Dedifferentiated amniotic fluid mesenchymal stem cell (primary cell): Measurements from ENCODE around the gene MPO.

Experiments used
- DNase-seq: peaks from one replicate; pipeline ENCODE4 v3.0.0-alpha.2; 2016; ENCODE audit errors: extremely low spot score

Gene MPO

DNA sequence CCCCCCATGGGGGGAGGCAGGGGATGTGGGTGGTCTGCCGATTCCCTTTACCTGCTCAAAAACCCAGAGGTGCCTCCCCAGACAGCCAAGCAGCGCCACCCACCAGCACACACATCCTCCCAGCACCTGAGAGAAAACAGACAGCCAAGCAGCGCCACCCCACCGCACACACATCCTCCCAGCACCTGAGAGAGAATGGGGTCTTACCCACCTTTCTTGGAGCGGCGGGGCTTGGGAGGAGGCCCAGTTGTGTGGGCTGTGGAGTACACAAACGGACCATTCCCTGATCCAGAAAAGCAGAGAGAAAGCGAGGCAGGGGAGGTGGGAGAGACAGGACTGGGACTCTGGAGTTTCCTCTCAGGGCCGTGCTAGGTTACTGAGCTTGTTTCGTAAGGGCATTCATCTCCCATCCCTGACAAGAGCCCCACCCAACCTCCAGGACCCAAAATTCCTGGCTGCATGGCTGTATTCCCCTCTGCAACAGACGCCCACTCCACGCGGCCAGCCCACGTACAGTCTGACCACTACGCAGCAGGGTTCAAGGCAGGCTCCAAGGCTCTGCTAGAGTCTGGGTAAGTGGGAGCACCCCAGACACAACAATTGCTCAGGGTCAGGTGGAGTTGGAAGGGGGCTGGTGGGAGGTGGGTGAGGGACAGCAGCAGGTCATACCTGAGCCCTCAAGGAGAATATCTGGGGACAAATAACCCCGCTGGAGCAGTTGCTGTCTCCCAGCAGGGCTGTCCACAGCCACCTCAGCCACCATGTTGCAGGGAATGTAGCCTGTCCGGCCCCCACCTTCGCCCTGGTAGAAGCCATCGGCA lies 25.6 kb upstream of the MPO start:
- DNase-seq = no peak

DNA sequence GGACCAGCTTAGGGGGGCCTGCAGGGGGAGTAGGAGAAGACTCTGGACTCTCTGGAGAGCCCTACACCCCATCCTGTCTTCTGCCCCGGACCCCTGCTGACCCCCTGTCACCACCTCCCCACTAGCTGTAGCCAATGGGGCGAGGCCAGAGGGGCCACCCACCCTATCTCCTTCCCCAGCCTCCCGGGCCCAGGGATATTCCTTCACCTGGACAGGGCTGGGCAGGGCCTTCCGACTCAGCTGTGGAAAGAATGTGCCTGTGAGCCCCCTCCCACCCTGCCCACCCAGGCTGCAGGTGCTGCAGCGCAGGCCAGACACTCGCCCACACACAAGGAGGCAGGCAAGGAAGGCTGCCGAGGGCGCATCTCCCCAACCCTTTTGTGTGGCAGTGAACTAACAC lies 24.9 kb upstream of the MPO start:
- DNase-seq = no peak

DNA sequence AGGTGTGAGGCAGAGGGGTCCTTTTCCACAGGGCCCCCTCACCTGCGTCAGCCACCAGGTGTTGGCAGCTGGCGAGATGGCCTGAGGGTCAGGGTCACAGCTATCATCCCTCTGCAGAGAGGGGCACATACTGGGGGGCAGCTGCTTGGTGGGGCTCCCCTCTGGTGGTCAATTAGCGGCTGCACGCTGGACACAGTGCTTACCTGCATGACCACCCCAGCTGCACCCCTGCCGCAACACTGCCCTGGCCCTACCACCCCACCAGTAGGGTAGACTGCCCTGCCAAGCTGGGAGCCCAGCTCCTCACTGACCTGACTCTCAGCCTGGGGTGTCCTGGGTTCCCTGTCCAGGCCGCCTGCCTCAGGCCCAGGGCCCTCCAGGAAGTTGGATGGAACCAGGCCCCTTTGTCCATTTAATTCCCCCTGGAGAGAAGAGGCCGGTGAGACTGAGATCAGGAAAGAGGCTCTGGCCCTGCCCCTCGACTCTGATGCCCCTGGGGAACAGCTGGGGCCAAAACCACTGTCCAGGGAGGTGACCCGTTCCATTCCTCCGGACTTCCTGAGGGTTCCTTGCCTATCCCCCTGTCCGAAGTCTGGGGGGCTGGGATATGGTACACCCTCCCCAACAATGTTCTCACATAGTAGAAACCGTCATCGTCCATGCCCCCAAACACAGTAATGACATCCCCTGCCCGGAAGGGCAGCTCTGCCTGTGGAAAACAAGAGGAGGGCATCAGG lies 24.2 kb upstream of the MPO start:
- DNase-seq = no peak

DNA sequence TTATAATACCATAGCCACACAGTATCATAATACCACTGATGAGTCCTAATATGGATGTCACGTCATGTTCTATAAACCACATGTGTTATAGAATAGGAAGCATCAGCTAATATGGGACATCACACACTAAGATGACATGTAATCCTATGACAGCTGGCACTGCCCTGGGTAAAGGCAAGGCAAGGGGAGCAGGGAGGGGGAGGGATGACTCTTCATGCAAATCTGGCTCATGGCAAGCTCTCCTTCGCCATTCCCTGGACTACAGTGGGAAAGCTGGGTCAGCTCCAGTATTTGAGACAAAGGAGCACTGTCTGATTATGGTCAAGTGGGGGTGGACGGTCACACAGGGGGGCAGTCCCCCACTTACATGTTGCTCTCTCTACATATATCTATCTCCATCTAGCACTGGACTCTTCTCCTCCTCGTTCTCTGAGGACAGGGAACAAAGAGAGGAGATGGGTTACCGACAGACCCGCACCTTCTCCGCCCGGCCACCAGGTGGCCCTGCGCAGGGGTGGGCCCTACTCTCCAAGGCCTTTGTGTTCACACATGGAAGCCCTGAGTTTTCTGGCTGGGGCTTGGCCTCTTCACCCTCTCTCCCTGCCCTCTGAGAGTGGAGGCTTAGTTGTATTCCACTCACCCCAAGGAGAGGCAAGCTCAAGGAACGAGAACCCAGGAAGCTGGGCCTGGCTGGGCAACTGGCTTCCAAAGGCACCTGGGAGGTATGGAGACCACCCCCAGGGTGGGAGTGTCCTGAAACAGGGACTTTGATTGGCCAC lies 23.4 kb upstream of the MPO start:
- no peak for DNase-seq

DNA sequence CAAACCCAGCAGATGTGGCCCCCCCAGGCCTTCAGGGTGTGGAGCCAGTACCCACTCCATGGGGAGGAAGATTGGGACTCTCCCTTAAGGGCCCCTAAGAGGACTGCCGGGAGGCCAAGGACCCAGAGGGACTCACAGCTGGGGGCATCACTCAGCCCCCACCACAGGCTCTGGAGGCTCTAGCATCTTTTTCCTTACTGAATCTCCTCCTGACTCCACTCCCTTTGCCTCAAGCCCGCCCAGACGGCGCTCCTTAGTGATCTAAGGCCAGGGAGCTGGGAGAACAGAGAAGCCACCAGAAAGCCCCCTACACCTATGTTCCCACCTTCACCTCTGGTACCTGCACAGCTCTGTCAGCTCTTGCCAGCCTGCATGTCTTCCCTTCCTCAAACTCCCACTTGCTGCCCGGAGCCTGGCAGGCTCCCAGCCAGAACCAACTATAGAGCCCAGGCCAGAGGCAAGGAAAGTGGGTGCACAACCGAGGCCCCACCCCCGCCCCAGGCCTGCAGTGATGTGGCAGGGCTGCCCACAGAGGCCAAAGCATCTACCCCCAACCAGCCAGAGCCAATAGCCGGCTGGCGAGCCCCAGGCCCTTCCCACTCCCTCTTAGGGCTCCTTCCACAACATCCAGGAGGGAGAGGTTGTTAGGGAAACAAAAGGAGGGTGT lies 22.3 kb upstream of the MPO start:
- DNase-seq = no peak

DNA sequence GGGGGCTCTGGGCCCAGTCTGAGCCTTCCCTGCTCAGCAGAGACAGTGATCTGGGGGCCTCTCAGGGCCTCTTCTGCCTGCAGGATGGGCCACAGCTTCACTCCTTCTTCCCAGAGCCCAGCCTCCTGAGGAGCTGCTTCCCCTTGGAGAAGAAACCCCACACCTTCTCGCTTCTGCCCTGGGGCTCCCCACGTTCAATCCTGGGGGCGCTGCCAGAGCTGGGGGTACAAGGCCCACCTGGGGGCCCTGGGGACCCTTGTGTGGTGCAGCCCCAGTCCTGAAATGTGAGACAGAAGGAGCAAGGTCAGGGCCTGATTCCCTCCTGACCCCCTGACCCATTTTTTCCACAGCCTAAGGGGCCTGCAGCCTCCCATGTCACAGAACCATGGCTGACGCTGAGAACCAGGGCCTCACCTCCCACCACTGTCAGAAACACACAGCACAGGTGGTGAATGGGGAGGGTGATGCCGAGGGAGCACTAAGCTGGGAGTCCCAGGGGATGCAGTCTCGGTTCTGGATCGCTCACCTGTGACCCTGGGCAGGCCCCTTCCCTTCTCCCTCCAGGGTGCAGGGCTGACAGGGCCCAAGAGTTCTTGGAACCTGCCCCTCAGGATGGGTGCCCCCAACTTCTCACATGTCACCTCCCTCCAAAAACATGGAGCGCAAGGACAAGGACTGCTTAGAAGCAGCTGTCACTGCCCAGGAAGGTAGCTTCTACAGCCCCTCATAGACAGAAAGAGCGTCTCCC lies 21.6 kb upstream of the MPO start:
- DNase-seq = no peak

DNA sequence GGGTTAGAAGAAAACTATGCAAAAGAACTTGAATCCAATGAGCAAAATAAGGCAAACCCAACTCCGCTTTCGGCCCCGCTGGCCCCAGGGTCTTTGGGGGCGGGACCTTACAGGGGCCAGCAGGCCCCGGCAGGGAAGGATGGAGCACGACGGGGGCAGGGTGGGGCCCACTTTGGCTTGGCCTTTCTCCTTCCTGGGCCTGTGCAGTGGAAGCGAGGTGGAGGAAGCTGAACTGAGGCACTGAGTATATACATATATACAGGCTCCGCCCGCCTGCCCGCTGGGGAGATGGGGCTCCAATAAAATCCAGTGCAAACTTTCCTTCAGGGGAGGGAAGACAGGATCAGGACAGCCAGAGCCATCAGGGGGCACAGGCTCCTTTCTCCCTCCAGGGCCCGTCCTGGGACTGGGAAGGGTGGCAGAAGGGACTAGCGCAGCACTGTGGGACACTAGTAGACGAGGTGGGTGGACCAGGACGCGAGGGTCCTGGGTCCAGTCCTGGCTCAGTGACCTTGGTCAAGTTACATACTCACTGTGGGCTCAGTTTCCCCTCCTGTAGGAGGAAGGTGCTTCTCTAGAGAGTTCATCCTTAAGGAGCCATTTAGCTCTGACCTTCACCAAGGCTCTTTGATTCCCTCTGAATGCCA lies 20.9 kb upstream of the MPO start:
- no peak for DNase-seq

DNA sequence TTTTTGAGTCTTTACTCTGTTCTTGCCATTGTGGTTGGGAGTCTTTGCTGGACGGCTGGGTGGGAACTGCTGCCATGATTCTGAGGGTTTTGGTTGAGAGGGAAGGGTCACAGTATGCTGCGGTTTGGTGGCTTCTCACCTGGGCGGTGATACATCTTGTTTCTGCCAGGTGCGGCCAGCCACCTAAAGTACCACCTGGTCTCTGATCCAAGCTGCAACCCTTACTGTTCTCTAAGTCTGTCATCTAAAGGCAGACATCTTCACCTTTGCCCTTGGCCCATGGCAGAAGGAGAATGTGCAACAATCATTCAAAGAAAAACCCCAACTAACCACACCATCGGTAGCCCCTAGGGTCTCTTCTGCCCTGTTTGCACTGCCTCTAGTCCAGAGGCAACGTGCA lies 19.6 kb upstream of the MPO start:
- DNase-seq = no peak

DNA sequence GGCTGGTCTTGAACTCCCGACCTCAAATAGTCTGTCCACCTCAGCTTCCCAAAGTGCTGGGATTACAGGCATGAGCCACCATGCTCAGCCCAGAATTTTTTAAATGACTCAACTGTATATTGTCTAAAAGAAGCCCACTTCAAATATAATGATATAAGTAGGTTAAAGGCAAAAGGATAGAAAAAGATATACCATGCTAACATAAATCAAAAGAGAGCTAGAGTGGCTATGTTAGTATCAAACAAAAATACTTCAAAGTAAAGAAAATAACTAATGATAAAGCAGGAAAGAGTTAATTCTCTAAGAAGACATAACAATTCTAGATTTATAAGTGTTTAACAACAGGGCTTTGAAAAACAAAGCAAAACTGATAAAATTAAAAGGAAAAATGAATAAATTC lies 13.3 kb upstream of the MPO start:
- no peak for DNase-seq

DNA sequence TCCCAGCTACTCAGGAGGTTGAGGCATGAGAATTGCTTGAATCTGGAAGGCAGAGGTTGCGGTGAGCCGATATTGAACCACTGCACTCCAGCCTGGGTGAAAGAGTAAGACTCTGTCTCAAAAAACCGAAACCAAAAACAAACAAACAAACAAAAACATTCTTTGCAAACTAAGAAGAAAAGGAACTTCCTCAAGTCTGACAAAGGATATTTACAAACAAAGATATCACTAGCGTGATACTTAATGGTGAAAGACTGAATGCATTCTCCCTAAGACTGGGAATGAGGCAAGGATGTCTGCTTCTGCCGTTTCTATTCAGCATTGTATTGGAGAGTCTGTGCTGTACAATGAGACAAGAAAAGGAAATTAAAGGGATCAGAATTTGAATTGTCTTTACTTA lies 10.5 kb upstream of the MPO start:
- no peak for DNase-seq

DNA sequence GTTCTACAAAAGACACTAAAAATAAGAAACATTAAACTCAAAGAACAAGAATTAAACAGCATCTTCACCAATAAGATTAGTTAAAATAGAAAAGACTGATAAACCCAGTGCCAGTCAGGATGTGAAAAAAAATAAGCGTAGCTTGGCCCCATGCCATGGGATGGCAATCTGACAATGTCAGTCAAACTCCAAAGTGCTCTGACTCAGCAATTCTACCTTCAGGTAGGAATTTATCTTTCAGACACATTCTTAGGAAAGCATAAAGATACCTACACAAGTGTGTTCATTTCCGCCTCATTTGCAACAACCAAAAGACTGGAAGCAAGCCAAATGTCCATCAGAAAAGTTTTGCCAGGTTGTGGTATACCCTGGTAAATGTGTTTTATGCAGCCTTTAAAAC lies 9.1 kb upstream of the MPO start:
- no peak for DNase-seq

DNA sequence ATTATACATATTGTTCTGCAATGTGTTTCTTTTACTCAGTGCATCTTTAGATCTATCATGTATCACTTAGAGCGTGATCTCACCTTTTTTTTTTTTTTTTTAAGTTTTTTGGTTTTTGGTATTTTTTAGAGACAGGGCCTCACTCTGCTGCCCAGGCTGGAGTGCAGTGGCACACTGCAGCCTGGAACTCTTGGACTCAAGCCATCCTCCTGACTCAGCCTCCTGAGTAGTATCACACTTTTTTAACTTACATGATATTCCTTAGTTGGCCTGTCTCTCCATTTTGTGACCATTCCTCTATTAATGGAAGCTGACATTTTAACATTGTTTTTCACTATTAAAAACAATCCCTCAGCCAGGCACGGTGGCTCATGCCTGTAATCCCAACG lies 4.7 kb upstream of the MPO start:
- no peak for DNase-seq

DNA sequence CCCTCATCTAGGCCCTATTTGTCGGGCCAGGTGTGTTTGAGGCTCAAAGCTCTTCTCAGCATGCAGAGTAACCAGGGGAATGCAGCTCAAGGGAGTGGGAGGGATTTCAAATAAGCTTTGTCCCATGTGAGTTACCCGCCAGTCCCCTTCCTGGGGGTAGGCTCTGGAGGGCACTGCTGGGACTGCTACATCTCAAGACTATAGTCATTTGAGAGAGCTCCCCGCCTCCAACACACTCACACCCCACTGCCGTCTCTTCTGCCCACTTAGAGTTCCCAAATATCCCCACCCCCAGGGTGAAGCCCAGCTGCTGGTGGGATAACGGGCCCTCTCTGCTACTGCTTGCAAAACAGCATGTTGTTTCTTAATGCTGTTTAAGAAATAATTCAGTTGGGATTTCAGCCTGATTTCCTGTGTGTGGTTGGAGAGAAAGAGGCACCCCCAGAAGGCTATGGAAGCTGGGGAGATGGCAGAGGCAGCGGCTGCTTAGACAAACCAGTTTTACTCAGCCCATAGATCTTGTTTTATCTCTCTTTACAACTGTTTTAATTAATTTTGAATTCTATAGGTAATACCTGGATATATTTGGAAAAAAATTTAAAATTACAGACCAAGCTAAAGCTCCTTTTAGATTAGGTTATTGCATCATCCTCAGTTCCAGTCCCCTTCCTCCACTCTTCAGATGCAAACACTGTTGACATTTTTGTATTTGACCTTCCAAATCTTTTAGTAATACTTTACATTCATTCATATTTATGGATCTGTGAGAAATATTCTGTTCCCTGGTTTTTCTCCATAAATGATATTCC lies 4.1 kb upstream of the MPO start:
- DNase-seq = no peak

DNA sequence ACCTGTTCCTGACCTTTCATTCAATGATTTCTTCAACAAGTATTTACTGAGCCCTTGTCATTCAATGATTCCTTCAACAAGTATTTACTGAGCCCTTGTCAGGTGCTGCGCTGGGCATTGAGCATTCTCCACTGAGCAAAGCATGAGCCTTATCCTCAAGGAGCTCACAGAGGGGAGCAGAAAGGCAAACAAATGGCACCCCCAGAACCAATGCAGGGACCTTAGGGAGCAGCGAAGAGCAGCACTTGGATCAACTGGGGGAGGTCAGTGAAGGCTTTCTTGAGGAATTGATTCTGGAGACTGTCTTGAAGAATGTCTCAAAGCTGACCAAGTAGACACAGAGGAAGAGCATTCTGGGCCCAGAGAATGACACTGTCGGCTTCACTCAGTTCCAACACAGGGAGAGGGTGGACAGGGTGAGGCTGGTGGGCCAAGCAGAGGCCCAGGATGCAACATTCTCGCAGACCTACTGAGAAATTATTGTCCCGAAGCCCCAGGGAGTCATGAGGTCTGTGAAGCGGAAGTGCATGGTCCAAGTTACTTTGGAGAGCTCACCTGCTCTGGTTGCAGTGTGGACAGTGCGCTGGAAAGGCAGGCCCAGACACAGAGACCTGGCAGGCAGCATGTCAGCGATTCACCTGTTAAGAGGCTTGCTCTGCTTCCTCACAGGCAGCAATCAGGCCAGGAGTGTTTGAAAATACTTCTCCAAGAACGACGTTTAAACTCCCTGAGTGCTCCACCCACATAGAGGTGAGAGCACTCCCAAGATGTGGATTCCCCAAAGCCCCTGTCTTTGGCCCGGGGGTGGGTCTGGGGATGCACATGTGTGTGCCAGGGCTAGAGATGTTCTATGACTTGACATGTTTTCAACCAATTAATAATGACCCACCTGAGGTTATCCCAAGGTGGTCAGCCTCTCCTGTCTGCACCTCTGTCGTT lies 3.2 kb upstream of the MPO start:
- no peak for DNase-seq

DNA sequence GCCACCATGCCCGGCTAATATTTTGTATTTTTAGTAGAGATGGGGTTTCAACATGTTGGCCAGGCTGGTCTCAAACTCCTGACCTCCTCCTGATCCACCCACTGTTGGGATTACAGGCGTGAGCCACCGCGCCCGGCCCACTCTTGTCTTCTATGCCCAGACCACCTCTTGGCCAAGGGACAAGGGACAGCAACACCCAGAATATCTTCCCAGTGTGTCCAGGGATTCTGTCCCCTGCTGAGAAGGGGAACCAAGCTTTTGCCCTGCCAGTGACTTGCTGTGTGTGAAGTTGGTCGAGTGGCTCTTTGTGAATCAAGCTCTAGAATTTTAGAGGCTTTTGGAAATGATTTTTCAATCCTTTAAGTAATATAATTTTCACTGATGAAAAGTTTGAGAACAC lies 1.7 kb upstream of the MPO start:
- DNase-seq = no peak

DNA sequence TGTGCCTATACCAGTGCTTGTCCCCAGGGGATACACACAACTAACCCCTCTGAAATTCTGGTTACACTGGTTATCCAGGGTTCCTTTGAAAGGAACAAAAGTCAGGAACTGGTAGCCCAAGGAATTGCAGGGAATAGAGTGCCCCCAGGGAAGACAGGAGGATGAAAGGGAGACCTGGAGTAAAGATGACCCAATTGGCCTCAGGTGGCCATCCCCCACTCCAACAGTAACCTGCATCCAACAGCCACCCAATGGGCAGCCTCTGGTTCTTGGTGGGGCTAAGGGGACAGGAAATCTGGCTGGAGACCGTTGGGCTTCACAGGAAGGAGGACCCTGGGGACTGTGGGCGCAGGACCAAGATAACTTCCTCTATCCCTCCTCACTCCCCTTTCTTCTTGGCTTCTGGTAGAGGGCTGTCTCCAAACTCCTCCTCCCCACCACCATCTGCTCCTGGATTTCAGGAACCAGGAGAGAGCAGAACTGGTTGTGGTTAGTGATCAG lies 826 bp upstream of the MPO start:
- DNase-seq = no peak

DNA sequence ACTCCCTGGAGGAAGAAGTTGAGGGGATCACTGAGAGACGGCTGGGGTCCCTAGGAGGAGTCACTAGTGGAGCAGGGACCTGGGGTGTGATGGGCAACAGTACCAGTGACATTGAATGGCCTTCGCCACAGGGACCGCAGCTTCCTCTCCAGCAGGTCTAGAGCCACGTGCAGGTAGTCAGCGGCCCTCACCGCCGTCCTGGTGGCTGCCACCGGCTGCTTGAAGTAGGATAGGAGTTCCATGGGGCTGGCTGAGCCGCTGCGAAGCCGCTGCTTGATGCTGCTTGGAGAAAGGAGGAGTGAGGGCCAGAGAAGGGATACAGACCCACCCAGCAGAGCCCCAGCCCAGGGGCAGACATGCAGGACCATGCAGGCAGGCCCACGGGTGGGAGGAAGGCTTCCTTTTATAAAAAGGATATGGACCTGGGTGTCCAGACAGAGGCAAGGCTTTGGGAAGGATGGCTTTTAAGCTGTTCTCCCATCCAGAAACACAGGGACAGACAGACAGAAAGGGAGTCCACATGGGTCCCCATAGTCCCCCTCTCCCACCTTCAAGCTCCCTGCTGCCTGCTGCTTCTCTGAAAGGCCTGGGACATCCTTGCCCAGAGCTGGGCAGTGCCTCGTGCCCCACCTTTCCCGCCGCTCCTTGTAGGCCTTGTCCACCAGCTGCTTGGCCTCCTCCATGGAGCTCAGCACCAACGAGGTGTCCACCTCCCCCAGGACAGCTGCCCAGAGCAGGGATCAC lies 827 bp downstream of the MPO start:
- DNase-seq = no peak
